Measurements from ENCODE around the gene CCDC88B. TPM values are rescaled to one million over a fixed set of nuclear protein-coding genes. Genes with fewer than 3 reads are reported as not detected.

CCDC88B gene
- total RNA-seq, 1 experiment from 2014 or later = 14.7 TPM

- BruUV-seq (replicated peaks) = no TSS peak
- H3K9me2 ChIP-seq (ENCODE audit: insufficient read depth) = no peaks in the 10 kb centered on the region
- no peak for TF ChIP-seq REST (IDR thresholded peaks at IDR 0.05; ENCODE audit: low read depth)
- H3K79me2 ChIP-seq (ENCODE audit: insufficient read depth, low read length) = no peaks in the 10 kb centered on the region
- no peak overlapping the region for H2AFZ ChIP-seq (ENCODE audit: low read depth, low read length, poor library complexity, severe bottlenecking)
- DNase-seq (ENCODE audit: low read depth, low spot score) = no peak
- no peak overlapping the region for H3K4me3 ChIP-seq (replicated peaks in 1 of 2; ENCODE audit: low read depth in 1 of 2, low read length in 2 of 2)
- H3K36me3 ChIP-seq (ENCODE audit: control insufficient read depth in 1 of 2, insufficient read depth in 2 of 2, low read length in 2 of 2) = no peaks in the 10 kb centered on the region
- H3K9ac ChIP-seq (ENCODE audit: low read length) = no peak overlapping the region
- no peaks in the 10 kb centered on the region for H3K27me3 ChIP-seq (ENCODE audit: insufficient read depth, low read length)
- intact Hi-C loops (cut with micrococcal nuclease) = no loop called here
- no peak for ATAC-seq
- ChIA-PET RAD21 (ENCODE audit: low non-redundant PET in 1 of 2, low total read pairs in 2 of 2, uncharacterized antibody in 2 of 2, unreplicated experiment in 2 of 2) (no interaction called here), CTCF (interaction anchor here (1.5 kb wide), 1 partner anchor 64 kb away, joined by 5 read pairs; no protein-coding TSS in a partner anchor), POLR2A (interaction anchor here (1.4 kb wide), 1 partner anchor 12 kb away, joined by 3 read pairs; no protein-coding TSS in a partner anchor)
- H3K4me2 ChIP-seq (ENCODE audit: low read length) = peak overlapping the region; percentile 56
- H3K9me3 ChIP-seq (ENCODE audit: control insufficient read depth in 1 of 2, insufficient read depth in 1 of 2, low read depth in 1 of 2, low read length in 2 of 2) = no peaks in the 10 kb centered on the region
- peaks cover 8 to 35% of the 10 kb centered on the region in 2 experiments for H3K4me1 ChIP-seq (ENCODE audit: control insufficient read depth in 1 of 2, insufficient read depth in 2 of 2, low read length in 2 of 2)
- no peak overlapping the region for H3K27ac ChIP-seq (ENCODE audit: low read depth, low read length)
- H4K20me1 ChIP-seq (ENCODE audit: insufficient read depth) = no peaks in the 10 kb centered on the region
These were observed 45.3 kb downstream of the CCDC88B start for GRCh38 chr11:64384981-64385944.

Data from HCT116 (cell line).